Stimulated activated CD8-positive, alpha-beta memory T cell treated with anti-CD3 and anti-CD28 coated beads, Interleukin-7, amount 100 ng/mL, for 48 hours (primary cell): ENCODE data around the gene KATNB1.
"Not testable (repeated sequence)": the region's sequence is repeated elsewhere in the genome, so short reads cannot be mapped to it uniquely, and the experiment has no call there.

Experiments
- DNase-seq, 2 donors: peaks; one replicate each; pipeline ENCODE4 v3.0.0-alpha.2; 2020; ENCODE audit warnings: low read depth in 1 of 2; ENCODE audit errors: extremely low read depth in 1 of 2

Gene KATNB1

GRCh38 chr16:57700781-57701551 lies 34.6 kb upstream of the KATNB1 start:
- no peak for DNase-seq

GRCh38 chr16:57701759-57702371 lies 33.7 kb upstream of the KATNB1 start:
- no peak for DNase-seq

DNA sequence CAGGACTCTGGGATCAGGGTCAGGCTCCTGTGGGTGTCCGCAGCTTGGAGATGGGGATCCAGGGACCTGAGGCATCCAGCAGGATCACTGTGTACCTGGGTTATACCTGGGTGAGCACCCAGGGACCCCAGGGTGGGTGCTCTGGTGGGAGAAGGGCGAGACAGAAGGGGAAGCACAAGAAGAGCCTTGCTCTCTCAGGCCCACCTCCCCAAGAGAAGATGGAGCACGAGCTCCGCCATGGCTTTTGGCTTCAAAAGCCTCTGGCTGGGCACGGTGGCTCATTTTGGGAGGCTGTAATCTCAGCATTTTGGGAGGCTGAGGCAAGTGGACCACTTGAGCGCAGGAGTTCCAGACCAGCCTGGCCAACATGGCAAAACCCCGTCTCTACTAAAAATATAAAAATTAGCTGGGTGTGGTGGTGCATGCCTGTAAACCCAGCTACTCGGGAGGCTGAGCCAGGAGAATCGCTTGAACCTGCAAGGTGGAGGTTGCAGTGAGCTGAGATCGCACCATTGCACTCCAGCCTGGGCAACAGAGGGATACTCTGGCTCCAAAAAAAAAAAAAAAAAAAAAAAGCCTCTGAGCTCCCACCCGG lies 32.1 kb upstream of the KATNB1 start:
- DNase-seq, result no peak

- no peak for DNase-seq
Measured at GRCh38 chr16:57704011-57704904, 31.3 kb upstream of the KATNB1 start.

GRCh38 chr16:57704905-57705852 lies 30.4 kb upstream of the KATNB1 start:
- no peak for DNase-seq

DNA sequence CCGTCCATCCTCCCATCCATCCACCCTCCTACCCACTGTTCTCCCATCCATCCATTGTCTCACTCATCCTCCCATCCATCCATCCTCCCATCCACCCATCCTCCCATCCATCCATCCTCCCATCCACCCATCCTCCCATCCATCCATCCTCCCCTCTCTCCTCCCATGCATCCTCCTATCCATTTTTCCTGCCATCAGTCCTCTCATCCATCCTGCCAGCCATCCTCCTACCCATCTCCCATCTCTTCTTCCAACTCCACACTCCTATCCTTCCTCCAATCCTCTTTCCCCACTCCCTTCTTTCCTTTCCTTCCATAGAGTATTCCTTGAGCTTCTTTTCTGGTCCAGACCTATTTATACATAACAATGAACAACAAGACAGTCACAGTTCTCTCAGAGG lies 28.9 kb upstream of the KATNB1 start:
- no peak for DNase-seq

GRCh38 chr16:57707331-57707730 lies 28.2 kb upstream of the KATNB1 start:
- DNase-seq, result no peak

DNA sequence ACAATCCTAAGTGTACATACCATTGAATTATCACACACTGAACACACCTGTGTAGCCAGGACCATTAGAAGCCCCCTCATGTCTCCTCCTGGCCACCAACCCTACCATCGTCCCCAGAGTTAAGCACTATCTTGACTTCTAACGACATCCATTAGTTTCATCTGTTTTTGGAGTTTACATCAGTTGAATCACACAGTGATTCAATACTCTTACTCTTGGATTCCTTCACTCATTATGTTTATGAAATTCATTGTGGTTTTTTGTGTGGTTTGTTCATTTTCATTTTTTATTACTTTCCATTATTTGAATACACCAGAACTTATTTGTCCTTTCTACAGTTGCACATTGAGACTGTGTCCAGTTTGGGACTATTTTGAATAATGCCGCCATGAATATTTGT lies 27.4 kb upstream of the KATNB1 start:
- DNase-seq, result no peak

DNA sequence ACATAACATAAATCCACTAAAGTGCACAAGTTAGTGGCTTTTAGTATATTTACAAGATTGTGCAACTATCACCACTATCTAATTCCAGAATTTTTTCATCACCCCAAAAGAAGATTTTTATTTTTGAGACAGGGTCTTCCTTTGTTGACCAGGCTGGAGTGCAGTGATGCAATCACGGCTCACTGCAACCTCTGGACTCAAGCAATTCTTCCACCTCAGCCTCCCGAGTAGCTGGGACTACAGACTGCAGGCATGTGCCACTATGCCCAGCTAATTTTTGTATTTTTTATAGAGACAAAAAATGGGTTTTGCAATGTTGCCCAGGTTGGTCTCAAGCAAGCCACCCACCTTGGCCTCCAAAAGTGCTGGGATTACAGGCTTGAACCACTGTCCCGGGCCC lies 25.9 kb upstream of the KATNB1 start:
- no peak for DNase-seq

DNA sequence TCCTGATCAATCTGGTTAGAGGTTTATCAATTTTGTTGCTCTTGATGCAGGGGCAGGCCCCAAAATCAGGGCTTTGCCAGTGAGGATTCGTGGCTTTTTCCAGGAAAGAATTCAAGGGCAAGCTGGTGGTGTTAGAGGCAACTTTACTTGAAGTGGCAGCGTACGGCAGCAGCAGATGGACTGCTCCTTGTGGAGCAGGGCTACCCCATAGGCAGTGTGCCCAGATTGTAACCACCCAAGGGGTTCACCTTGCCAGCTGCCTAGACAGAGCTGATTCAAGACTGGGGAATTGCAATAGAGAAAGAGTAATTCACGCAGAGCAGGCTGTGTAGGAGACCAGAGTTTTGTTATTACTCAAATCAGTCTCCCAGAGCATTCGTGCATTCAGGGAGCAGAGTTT lies 24.2 kb upstream of the KATNB1 start:
- no peak for DNase-seq

GRCh38 chr16:57711993-57712392 lies 23.6 kb upstream of the KATNB1 start:
- DNase-seq, result no peak

DNA sequence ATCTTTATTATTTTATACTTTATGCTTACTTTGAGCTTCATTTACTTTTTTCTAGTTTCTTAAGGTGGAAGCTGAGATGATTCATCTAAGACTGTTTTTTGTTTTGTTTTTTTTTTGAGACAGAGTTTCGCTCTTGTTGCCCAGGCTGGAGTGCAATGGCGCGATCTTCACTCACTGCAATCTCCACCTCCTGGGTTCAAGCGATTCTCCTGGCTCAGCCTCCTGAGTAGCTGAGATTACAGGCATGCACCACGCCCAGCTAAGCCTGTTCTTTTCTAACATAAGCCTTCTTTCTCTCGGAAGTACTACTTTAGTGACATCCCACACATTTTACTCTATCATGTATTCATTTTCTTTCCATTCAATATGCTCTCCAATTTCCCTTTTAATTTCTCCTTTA lies 23.0 kb upstream of the KATNB1 start:
- DNase-seq, result not testable (repeated sequence)

- DNase-seq, result no peak
Measured at GRCh38 chr16:57713596-57713995, 22.0 kb upstream of the KATNB1 start.

- DNase-seq, result no peak
Measured at GRCh38 chr16:57714047-57714446, 21.5 kb upstream of the KATNB1 start.

- DNase-seq, result peak; percentile 20 to 22
Measured at GRCh38 chr16:57720142-57720575, 15.4 kb upstream of the KATNB1 start.

DNA sequence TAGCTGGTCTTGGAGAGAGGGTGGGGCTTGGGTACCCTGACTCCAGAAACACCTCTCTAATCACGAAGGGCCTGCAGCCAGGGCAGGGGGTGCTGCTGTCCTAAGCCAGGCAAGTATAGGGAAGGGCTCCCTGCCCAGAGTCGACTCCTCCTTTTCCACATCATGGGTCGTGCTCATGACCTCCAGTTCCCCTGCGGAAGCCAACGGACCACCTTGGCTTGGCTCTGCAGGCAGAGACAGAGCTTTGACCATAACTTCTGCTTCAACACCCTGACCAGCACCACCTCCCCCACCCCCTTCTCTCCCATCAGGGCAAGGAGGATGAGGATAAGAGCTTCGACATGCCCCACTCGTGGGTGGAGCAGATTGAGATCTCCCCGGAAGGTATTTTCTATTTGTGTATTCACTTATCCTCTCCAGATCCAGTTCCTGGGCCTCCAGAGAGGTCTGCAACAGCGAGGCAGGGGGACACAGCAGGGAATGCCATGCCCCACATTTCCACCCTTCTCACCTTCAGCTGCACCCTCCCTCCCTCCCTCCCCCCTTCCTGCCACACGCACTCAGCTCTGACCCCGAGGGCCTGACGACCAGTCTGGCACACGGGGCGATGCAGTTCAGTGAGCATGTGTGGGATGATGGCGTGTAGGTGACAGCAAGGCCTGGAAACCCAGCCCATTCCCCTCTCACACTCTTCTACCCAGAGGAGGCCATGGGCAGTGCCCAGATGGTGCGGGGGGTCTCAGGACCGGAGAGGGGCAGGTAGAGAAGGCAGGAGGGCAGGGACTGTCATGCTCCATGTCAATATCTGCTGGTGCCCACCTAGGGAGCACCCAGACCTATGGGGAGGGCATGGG lies 14.0 kb upstream of the KATNB1 start:
- no peak for DNase-seq

DNA sequence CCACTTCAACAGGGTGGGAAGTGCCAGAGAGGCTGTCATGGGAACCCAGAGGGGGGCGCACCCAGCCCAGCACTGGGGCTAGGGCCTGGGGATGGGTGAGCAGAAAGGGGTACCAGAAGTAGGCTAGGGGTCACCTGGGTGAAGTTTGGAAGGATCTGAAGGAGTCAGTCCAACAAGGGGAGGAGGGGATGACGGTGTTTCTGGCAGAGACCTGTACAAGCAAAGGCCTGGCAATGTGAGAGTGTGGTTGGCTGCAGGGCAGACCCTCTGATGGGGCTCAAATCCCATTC lies 13.4 kb upstream of the KATNB1 start:
- no peak for DNase-seq

- no peak for DNase-seq
Measured at GRCh38 chr16:57722651-57723050, 12.9 kb upstream of the KATNB1 start.

GRCh38 chr16:57723170-57723569 lies 12.4 kb upstream of the KATNB1 start:
- DNase-seq, result no peak
